GM12878 (cell line): ENCODE results near the gene CC2D1A. TPM values are rescaled to one million over a fixed set of nuclear protein-coding genes. Genes with fewer than 3 reads are reported as not detected.

Source experiments
- ATF3 ChIP-seq: IDR thresholded peaks from 2 replicates; pipeline ENCODE4 v1.6.1; 2011; ENCODE audit warnings: low read depth, mild to moderate bottlenecking, low read length, moderate library complexity, borderline replicate concordance; ENCODE audit errors: extremely low read depth
- BCLAF1 ChIP-seq: fragments of 450-650 bp; IDR thresholded peaks from 2 replicates; pipeline ENCODE4 v1.6.1; 2017; ENCODE audit warnings: antibody characterized with exemption, mild to moderate bottlenecking, moderate library complexity
- CBFB ChIP-seq: IDR thresholded peaks from 2 replicates; pipeline ENCODE4 v1.6.1; 2016; ENCODE audit warnings: antibody characterized with exemption, low read depth
- CREM ChIP-seq: IDR thresholded peaks from 2 replicates; pipeline ENCODE4 v1.6.1; 2014; ENCODE audit warnings: antibody characterized with exemption, low read depth
- HDGF ChIP-seq: fragments of 450-650 bp; IDR thresholded peaks from 2 replicates; pipeline ENCODE4 v1.6.1; 2016; ENCODE audit warnings: antibody characterized with exemption
- IRF5 ChIP-seq: fragments of 450-650 bp; IDR thresholded peaks from 2 replicates; pipeline ENCODE4 v1.6.1; 2017; ENCODE audit warnings: borderline replicate concordance
- KDM1A ChIP-seq: fragments of 200-600 bp; sonication (generic); IDR thresholded peaks from 2 replicates; pipeline ENCODE4 v1.6.1; 2016; ENCODE audit warnings: borderline replicate concordance
- LARP7 ChIP-seq: fragments of 450-650 bp; IDR thresholded peaks from 2 replicates; pipeline ENCODE4 v1.6.1; 2017; ENCODE audit warnings: mild to moderate bottlenecking
- NBN ChIP-seq: fragments of 450-650 bp; IDR thresholded peaks from 2 replicates; pipeline ENCODE4 v1.6.1; 2016
- NFYB ChIP-seq: IDR thresholded peaks from 2 replicates; pipeline ENCODE4 v1.6.1; 2011; ENCODE audit warnings: low read depth, mild to moderate bottlenecking, low read length, improper control_type of control experiment, moderate library complexity; ENCODE audit not compliant: insufficient read depth
- NR2F1 ChIP-seq: fragments of 450-650 bp; conservative IDR thresholded peaks from 2 replicates; pipeline ENCODE4 v1.6.1; 2017; ENCODE audit warnings: mild to moderate bottlenecking
- NRF1 ChIP-seq: conservative IDR thresholded peaks from 2 replicates; pipeline ENCODE4 v1.6.1; 2011; ENCODE audit warnings: mild to moderate bottlenecking, low read depth, low read length, improper control_type of control experiment
- RAD21 ChIP-seq: IDR thresholded peaks from 2 replicates; pipeline ENCODE4 v1.6.1; 2011; ENCODE audit warnings: mild to moderate bottlenecking, low read depth, low read length, moderate library complexity; ENCODE audit not compliant: insufficient read depth
- RELA ChIP-seq: fragments of 450-650 bp; IDR thresholded peaks from 2 replicates; pipeline ENCODE4 v1.8.0; 2014; ENCODE audit warnings: borderline replicate concordance; ENCODE audit not compliant: partially characterized antibody
- RFX5 ChIP-seq: IDR thresholded peaks from 2 replicates; pipeline ENCODE4 v1.6.1; 2011; ENCODE audit warnings: low read depth, low read length, improper control_type of control experiment
- SMAD5 ChIP-seq: IDR thresholded peaks from 2 replicates; pipeline ENCODE4 v1.6.1; 2016; ENCODE audit warnings: antibody characterized with exemption, low read depth
- SREBF1 ChIP-seq: IDR thresholded peaks from 2 replicates; pipeline ENCODE4 v1.6.1; 2012; ENCODE audit warnings: mild to moderate bottlenecking, low read length
- TAF1 ChIP-seq: IDR thresholded peaks from 2 replicates; pipeline ENCODE4 v1.6.1; 2011; ENCODE audit warnings: mild to moderate bottlenecking, low read depth, low read length, borderline replicate concordance
- TCF3 ChIP-seq: IDR thresholded peaks from 2 replicates; pipeline ENCODE4 v1.6.1; 2012; ENCODE audit warnings: low read depth, mild to moderate bottlenecking, low read length, borderline replicate concordance; ENCODE audit not compliant: insufficient read depth
- YY1 ChIP-seq: IDR thresholded peaks from 2 replicates; pipeline ENCODE4 v1.6.1; 2011; ENCODE audit warnings: low read depth, mild to moderate bottlenecking, low read length
- ZBTB33 ChIP-seq: fragments of 450-650 bp; IDR thresholded peaks from 2 replicates; pipeline ENCODE4 v1.6.1; 2017; ENCODE audit warnings: mild to moderate bottlenecking
- polyA plus RNA-seq, 11 experiments: library from polyadenylated mRNA; depleted of rRNA in 4 of 11; unstranded in 6 of 11; stranded (reverse) in 5 of 11; fragments of >200 nt; fragmentation: Nextera tagmentation in 4 of 11; fragmentation: Illumina TruSeq in 1 of 11; extraction: Ambion mirVana in 4 of 11; extraction: Trizol in 1 of 11; gene quantifications; 1 replicate in 1 of 11; 2 replicates in 10 of 11; pipeline versions ENCODE4 v1.2.1 to v1.2.3, GENCODE V29; 2011 to 2016; ENCODE audit warnings: inconsistent platforms in 2 of 11, missing spikeins in 2 of 11, low read depth in 1 of 11
- total RNA-seq, 4 experiments: library from RNA; depleted of rRNA in 3 of 4; stranded (reverse); fragments of >200 nt in 3 of 4; fragmentation: Illumina TruSeq in 1 of 4; extraction: Trizol in 1 of 4; gene quantifications; 2 replicates each; pipeline versions ENCODE4 v1.2.1 to v1.2.3, GENCODE V29; 2013 to 2021

CC2D1A gene
- total and polyA plus RNA-seq, 10 of the 15 experiments (the other 5 are each of a cell fraction or from before 2014, with no cell fraction given): 0.13 to 36.1 (median 16.1) TPM

DNA sequence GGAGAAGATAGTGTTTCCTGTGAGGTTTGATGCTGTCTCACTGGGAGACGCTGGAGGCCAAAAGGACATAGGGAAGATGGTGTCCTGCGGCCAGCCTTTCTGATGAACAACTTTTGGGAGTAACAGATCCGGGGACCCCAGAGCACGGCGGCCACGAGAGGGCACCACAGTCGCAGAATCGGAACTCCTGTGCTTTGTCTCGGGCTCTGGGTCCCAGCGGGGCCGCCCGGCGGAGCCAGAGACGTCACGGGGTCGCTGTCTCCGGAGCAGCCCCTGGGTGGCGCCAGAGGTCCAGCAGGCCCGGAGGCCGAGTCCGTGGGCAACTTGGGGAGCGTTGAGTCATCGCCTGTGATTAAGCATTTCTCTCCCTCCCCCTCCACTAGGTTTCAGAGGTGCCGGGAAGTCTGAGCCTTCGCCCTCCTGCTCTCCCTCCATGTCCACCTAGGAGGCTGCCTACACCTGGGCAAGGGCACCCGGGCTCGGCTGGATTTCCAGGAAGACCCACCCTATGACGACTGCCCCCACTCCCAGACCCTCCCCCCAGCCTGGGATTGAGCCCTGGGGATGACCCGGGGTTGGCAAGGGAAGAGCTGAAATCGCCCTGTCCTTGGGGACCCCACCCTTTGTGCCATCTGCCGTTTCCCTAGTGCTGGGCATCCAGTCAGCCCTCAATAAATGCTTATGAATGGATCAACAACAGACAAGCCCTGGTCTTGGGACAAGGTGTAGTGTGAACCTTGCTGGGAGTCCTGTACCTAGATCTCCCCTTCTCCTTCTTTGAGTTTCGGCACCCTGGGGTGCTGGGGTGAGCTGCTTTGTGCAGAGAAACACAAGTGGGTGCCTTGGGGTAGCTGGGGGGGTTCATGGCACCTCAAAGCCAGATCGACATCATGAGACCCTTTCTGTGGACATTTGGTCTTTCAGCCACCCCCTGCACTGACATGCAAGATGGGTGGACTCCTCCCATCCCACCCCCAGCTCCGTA, 25.6 kb upstream of the CC2D1A start (continued):
- TF ChIP-seq CBFB: 0 out of 2 replicates have a peak, but pooled peaks have one; percentile 30
- peak; percentile 65; the same call in 1 of the 2 replicates for TF ChIP-seq ATF3
- TF ChIP-seq YY1: peak; percentile 78
- TF ChIP-seq KDM1A: no peak
- TF ChIP-seq NBN: peak; percentile 89
- no peak for TF ChIP-seq HDGF
- 0 out of 2 replicates have a peak, but pooled peaks have one; percentile 40 for TF ChIP-seq SMAD5
- 0 out of 2 replicates have a peak, but pooled peaks have one; percentile 40 for TF ChIP-seq TAF1
- peak; percentile 98 for TF ChIP-seq RAD21
- TF ChIP-seq CREM: peak; percentile 93
- TF ChIP-seq ZBTB33: no peak
- TF ChIP-seq TCF3: no peak
- TF ChIP-seq LARP7: 0 out of 2 replicates have a peak, but pooled peaks have one; percentile 39
- TF ChIP-seq NRF1: no peak; the same call in 1 of the 2 replicates
- TF ChIP-seq NR2F1: 0 out of 2 replicates have a peak, but pooled peaks have one; percentile 43
- no peak for TF ChIP-seq IRF5
- TF ChIP-seq RELA: peak; percentile 78
- TF ChIP-seq BCLAF1: no peak
- TF ChIP-seq NFYB: no peak
- TF ChIP-seq SREBF1: no peak
- TF ChIP-seq RFX5: 0 out of 2 replicates have a peak, but pooled peaks have one; percentile 43
